BJ (cell line): Measurements from ENCODE around the gene ARID3A. TPM values are rescaled to one million over a fixed set of nuclear protein-coding genes. Genes with fewer than 3 reads are reported as not detected.

Experiments used
- CTCF ChIA-PET: fragments of 350-600 bp; formaldehyde crosslinking; extraction: SDS; loops from one replicate; lab custom pipeline; 2021; ENCODE audit warnings: antibody characterized with exemption, inconsistent platforms; lab: Yijun Ruan, JAX
- POLR2A ChIA-PET: fragments of 300-600 bp; sonication (Branson Sonifier 250); formaldehyde crosslinking; extraction: SDS; loops from one replicate; lab custom pipeline; 2021; ENCODE audit warnings: antibody characterized with exemption; lab: Charles Lee
- DNase-seq: peaks from one replicate; pipeline ENCODE4 v3.0.0-alpha.2; 2011; ENCODE audit warnings: low read depth
- H3K27me3 ChIP-seq: 2 replicates; pipeline ENCODE4 v1.6.0; 2011; ENCODE audit warnings: low read length; ENCODE audit not compliant: control insufficient read depth, insufficient read depth
- H3K36me3 ChIP-seq: 2 replicates; pipeline ENCODE4 v1.5.1; 2011; ENCODE audit warnings: low read length; ENCODE audit not compliant: control insufficient read depth, insufficient read depth
- H3K4me3 ChIP-seq: 2 replicates; pipeline ENCODE4 v1.5.1; 2011; ENCODE audit warnings: low read depth, mild to moderate bottlenecking, control low read depth, low read length
- CTCF ChIP-seq: IDR thresholded peaks from 2 replicates; pipeline ENCODE4 v1.5.1; 2011; ENCODE audit warnings: low read depth, mild to moderate bottlenecking, control low read depth, inconsistent platforms, low read length, moderate library complexity; ENCODE audit not compliant: insufficient read depth
- polyA plus RNA-seq: library from polyadenylated mRNA; depleted of rRNA; stranded (reverse); fragments of >200 nt; gene quantifications from 2 replicates; pipeline ENCODE4 v1.2.3, GENCODE V29; 2011

ARID3A gene
- polyA plus RNA-seq, 1 experiment = 17.4 TPM

DNA sequence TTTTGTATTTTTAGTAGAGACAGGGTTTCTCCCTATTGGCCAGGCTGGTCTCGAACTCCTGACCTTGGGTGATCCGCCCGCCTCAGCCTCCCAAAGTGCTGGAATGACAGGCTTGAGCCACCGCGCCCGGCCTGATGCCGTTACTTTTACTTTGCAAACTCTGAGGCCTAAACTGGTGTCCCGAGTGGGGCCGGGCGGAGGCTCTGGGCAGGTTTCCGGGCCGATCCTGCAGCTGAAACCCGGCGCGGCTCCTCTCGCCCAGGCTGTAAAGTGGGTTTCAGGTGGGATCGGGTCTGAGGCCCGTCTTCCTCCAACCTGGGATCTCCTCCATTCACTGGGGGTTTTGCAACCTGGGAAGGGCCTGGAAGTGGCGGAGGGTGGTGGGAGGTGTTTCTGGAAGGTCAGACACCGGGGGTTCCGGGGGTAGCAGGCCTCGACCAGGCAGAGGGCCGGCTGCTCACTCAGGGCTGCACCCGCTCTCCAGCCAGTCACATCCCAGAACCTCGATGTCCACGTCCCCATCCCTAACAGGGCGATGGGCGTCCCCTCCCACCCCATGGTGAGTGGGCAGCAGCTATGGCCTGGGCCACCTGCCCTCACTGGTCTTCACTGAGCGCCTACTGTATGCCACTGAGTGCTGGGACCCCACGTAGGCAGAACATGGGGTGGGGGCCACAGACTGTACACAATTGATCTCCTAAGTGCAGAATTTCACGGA is 37.0 kb downstream of the ARID3A start:
- TF ChIP-seq CTCF = no peak
- Histone ChIP-seq H3K4me3 (no peak overlapping the region), H3K27me3 (no peaks in the 10 kb centered on the region), H3K36me3 (peaks cover 43% of the 10 kb centered on the region)
- ChIA-PET POLR2A (no interaction called here), CTCF (no interaction called here)
- DNase-seq = no peak

DNA sequence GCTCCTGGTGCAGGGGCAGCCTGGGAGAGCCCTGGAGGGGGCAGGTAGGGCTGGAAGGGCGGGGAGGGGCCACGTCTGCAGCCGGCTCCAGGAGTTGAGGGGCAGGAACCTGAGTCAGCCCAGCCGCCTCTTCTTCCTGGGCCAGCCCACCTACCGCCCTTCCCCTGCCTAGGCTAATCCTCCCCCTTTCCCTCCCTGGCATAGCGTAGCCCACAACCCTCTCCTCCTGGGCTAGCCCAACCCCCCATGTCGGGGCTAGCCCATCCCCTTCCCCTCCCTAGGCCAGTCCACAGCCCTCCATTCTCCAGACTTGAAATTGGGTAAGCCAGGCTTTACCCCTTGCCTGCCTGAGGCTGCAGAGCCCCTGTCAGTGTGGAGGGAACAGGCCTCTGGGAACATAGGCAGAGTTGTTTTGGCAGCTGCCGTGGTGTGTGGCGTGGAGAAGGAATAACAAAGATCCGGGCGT is 37.7 kb downstream of the ARID3A start:
- no peak for DNase-seq
- no peak for TF ChIP-seq CTCF
- no peaks in the 10 kb centered on the region for H3K27me3 ChIP-seq
- ChIA-PET POLR2A (no interaction called here), CTCF (no interaction called here)
- no peak overlapping the region for H3K4me3 ChIP-seq
- peaks cover 46% of the 10 kb centered on the region for H3K36me3 ChIP-seq

DNA sequence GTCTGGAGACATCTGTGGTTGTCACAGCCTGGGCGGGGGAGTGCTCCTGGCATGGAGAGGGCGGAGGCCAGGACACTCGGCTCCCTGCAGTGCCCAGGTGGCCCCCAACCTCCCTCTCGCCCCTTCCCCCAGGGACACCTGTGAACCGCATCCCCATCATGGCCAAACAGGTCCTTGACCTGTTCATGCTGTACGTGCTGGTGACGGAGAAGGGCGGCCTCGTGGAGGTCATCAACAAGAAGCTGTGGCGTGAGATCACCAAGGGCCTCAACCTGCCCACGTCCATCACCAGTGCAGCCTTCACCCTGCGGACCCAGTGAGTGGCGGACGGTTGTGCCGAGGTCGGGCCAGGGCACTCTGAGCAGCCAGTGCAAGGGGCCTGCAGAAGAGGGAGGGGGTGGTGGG is 38.3 kb downstream of the ARID3A start:
- CTCF ChIA-PET = no interaction called here
- Histone ChIP-seq H3K27me3 (no peaks in the 10 kb centered on the region), H3K4me3 (no peak overlapping the region), H3K36me3 (peaks cover 47% of the 10 kb centered on the region)
- TF ChIP-seq CTCF = no peak
- POLR2A ChIA-PET = no interaction called here
- DNase-seq = no peak

DNA sequence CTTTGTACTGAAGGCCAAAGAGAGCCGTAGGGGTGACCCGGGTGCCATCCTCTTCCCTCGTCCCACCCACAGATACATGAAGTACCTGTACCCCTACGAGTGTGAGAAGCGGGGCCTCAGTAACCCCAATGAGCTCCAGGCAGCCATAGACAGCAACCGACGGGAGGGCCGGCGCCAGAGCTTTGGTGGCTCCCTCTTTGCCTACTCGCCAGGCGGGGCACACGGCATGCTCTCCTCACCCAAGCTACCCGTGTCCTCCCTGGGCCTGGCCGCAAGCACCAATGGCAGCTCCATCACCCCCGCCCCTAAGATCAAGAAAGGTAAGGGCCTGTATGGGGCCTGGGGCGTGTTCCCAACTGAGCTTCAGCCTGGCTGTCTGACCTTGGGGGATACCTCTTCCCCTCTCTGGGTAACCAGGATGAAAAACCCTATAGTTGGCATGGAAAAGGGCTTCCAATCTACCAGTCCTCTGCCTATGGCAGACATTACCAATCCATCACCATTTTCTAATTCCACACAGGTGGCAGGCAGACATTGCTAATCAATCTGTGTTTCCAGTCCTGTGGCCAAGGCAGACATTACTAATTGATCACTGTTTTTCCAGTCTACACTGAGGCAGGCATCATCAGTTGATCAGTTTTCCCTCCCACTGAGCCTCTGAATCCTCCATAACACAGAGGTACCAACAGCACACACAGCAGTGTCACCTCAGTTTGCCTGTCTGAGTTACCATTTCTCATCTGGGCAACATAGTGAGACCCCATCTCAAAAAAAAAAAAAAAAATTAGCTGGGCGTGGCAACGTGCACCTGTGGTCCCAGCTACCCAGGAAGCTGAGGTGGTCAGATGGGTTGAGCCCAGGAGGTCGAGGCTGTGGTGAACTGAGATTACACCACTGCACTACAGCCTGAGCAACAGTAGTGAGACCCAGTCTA is 39.2 kb downstream of the ARID3A start:
- POLR2A ChIA-PET = no interaction called here
- DNase-seq = no peak
- Histone ChIP-seq H3K36me3 (peaks cover 46% of the 10 kb centered on the region), H3K4me3 (no peak overlapping the region), H3K27me3 (no peaks in the 10 kb centered on the region)
- CTCF ChIA-PET = interaction anchor here (1.6 kb wide), 1 partner anchor 17 kb away, joined by 3 read pairs; no protein-coding TSS in a partner anchor
- TF ChIP-seq CTCF = no peak
